Breast epithelium (tissue), 4 donors: ENCODE measurements around the gene POFUT1. TPM values are rescaled to one million over a fixed set of nuclear protein-coding genes. Genes with fewer than 3 reads are reported as not detected.

Experiments used
- DNase-seq, 2 donors: peaks; one replicate each; pipeline ENCODE4 v3.0.0-alpha.2; 2019; ENCODE audit warnings: low spot score in 2 of 2
- H3K27ac ChIP-seq, 2 donors: fragments of 200-600 bp; sonication (generic) in 1 of 2; one replicate each; pipeline ENCODE4 v1.5.1; 2016 to 2019; ENCODE audit warnings: mild to moderate bottlenecking in 1 of 2
- H3K27me3 ChIP-seq, 2 donors: fragments of 200-600 bp; sonication (generic) in 1 of 2; one replicate each; pipeline versions ENCODE4 v1.5.1 to v1.6.0; 2017 to 2019; ENCODE audit warnings: control low read depth in 1 of 2, mild to moderate bottlenecking in 1 of 2
- H3K36me3 ChIP-seq: fragments of 200-600 bp; one replicate; pipeline ENCODE4 v1.5.1; 2019
- H3K4me1 ChIP-seq, 2 donors: fragments of 200-600 bp; sonication (generic); one replicate each; pipeline ENCODE4 v1.5.1; 2016 to 2019; ENCODE audit warnings: control low read depth in 1 of 2
- H3K4me3 ChIP-seq, 3 donors: fragments of 200-600 bp; sonication (generic); 1 replicate in 2 of 3; 2 replicates in 1 of 3; pipeline ENCODE4 v1.5.1; 2016 to 2019; ENCODE audit warnings: mild to moderate bottlenecking in 3 of 3, moderate library complexity in 2 of 3
- H3K9me3 ChIP-seq, 2 donors: fragments of 200-600 bp; sonication (generic) in 1 of 2; one replicate each; pipeline ENCODE4 v1.5.1; 2016 to 2019; ENCODE audit warnings: control low read depth in 1 of 2
- POLR2A ChIP-seq: fragments of 450-650 bp; IDR thresholded peaks from one replicate; pipeline ENCODE4 v1.6.1; 2016; ENCODE audit warnings: antibody characterized with exemption, mild to moderate bottlenecking, moderate library complexity
- POLR2AphosphoS5 ChIP-seq, 3 donors: sonication (generic); formaldehyde crosslinking; IDR thresholded peaks; one replicate each; pipeline ENCODE4 v1.6.1; 2017; ENCODE audit warnings: antibody characterized with exemption in 3 of 3
- intact Hi-C: fragments of 100-400 bp; cut with DNase I; formaldehyde crosslinking; loops from one replicate; pipeline ENCODE4 v1.15.1; 2023; ENCODE audit warnings: low total_unique reads
- total RNA-seq, 3 donors: library from RNA; depleted of rRNA; stranded (reverse); fragments of >200 nt; gene quantifications; one replicate each; pipeline ENCODE4 v1.1.0, GENCODE V29; 2016
- TF ChIP-seq, protein P1 (sequence below), 3 donors: fragments of 450-650 bp; IDR thresholded peaks; one replicate each; pipeline ENCODE4 v1.5.1; 2016 to 2017; ENCODE audit warnings: antibody characterized with exemption in 3 of 3, mild to moderate bottlenecking in 3 of 3, moderate library complexity in 3 of 3

Gene POFUT1
- total RNA-seq, 3 donors from 2014 or later: 29.5 to 38.7 (median 34.2) TPM

DNA sequence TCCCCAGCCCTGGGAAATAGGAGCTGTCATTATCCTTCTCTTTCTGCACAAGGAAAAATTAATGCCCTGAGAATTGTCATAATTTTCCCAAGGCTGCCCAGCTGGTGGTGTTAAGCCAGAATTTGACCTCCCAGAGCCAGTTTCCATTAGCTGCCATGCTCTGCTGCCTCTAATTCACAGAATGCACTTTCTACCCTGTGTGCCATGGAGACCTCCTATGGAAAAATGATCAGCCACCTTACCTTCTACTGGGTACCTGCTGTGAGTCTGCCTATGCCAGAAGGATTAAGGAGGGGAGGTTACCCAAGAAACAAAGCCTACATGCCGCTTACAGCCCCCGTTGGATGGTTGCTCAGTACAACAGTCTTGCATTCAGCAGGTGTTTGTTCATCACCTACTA is 29.1 kb downstream of the POFUT1 start:
- H3K27me3 ChIP-seq: no peaks in the 10 kb centered on the region
- intact Hi-C loops: no loop called here
- no peaks in the 10 kb centered on the region for H3K9me3 ChIP-seq
- DNase-seq: no peak
- H3K4me1 ChIP-seq: no peaks in the 10 kb centered on the region
- H3K4me3 ChIP-seq: no peak overlapping the region
- H3K36me3 ChIP-seq: no peaks in the 10 kb centered on the region
- H3K27ac ChIP-seq: no peak overlapping the region
- no peak for TF ChIP-seq POLR2A
- TF ChIP-seq, protein P1, sequence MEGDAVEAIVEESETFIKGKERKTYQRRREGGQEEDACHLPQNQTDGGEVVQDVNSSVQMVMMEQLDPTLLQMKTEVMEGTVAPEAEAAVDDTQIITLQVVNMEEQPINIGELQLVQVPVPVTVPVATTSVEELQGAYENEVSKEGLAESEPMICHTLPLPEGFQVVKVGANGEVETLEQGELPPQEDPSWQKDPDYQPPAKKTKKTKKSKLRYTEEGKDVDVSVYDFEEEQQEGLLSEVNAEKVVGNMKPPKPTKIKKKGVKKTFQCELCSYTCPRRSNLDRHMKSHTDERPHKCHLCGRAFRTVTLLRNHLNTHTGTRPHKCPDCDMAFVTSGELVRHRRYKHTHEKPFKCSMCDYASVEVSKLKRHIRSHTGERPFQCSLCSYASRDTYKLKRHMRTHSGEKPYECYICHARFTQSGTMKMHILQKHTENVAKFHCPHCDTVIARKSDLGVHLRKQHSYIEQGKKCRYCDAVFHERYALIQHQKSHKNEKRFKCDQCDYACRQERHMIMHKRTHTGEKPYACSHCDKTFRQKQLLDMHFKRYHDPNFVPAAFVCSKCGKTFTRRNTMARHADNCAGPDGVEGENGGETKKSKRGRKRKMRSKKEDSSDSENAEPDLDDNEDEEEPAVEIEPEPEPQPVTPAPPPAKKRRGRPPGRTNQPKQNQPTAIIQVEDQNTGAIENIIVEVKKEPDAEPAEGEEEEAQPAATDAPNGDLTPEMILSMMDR (IDR thresholded peaks at IDR 0.05): no peak

GRCh38 chr20:32237419-32237818 is 29.7 kb downstream of the POFUT1 start:
- H3K4me1 ChIP-seq: no peaks in the 10 kb centered on the region
- H3K27ac ChIP-seq: no peak overlapping the region
- no peaks in the 10 kb centered on the region for H3K36me3 ChIP-seq
- intact Hi-C loops: no loop called here
- H3K9me3 ChIP-seq: no peaks in the 10 kb centered on the region
- H3K27me3 ChIP-seq: no peaks in the 10 kb centered on the region
- no peak overlapping the region for H3K4me3 ChIP-seq
- no peak for DNase-seq
- TF ChIP-seq POLR2AphosphoS5 (IDR thresholded peaks at IDR 0.05) (no peak), POLR2A (no peak)
- TF ChIP-seq, protein P1 (IDR thresholded peaks at IDR 0.05): no peak

DNA sequence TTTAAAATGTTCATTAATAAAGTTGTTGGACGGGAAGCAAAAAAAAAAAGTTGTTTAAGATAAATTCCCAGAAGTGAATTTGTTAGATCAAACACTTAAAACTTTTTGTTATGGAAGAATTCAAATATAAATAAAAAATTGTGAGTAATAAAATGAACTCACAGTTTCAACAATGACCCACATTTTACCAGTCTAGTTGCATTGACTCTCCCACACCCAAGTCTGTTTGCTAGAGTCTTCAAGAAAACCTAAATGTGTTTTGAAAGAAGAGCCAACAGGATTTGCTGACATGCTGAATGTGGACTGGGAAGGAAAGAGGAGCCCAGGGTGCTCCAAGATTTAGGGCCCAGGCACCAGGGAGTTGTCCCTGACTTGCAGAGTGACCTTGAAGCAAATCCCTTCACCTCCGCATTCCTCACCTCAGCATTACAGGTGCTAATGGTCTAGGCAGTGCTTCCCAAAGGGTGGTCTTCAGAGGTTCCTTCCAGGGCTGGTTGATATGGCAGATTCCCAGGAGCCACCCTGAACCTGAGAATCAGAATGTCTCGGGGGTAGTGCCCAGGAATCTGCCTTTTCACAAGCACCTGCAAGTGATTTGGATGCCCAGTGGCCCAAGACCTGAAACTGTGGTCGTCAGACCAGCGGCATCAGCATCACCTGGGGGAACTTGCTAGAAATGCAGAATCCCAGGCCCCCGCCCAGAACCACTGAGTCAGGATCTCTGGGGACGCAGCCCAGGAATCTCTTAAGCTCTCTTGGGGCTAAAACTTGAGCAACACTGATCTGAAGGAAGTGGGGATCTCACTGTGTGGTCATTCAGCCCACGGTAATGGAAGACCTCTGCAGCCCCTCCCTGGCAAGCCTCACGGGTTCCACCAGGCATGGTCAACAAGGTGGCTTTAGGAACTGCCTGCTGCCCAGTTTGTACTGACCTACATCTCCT is 31.1 kb downstream of the POFUT1 start:
- Histone ChIP-seq H3K27me3 (no peaks in the 10 kb centered on the region), H3K36me3 (no peaks in the 10 kb centered on the region), H3K27ac (no peak overlapping the region), H3K9me3 (no peaks in the 10 kb centered on the region), H3K4me3 (no peak overlapping the region), H3K4me1 (no peaks in the 10 kb centered on the region)
- no peak for TF ChIP-seq POLR2AphosphoS5 (IDR thresholded peaks at IDR 0.05)
- no peak for TF ChIP-seq POLR2A
- TF ChIP-seq, protein P1 (IDR thresholded peaks at IDR 0.05): no peak
- no peak for DNase-seq
- intact Hi-C loops: no loop called here

DNA sequence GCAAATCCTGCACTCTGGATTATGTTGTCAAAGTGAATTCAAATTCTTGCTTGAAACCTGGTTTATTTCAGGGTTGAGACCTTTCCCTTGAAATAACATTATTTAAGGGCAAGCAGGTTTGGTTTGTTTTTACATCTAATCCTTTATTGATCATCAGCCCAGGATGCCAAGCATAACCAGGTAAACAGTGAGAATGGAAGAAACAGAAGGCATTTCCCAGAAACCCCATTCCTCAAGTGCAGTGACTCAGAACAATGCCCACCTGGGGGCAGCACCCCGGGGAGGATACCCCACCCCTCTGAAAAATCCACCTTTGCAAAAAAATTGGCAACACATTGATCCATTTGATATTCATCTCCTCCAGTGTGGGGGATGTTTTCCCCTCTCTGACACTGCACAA is 32.5 kb downstream of the POFUT1 start:
- intact Hi-C loops: no loop called here
- DNase-seq: no peak
- Histone ChIP-seq H3K27ac (no peak overlapping the region), H3K36me3 (no peaks in the 10 kb centered on the region), H3K4me1 (no peaks in the 10 kb centered on the region), H3K9me3 (no peaks in the 10 kb centered on the region), H3K27me3 (no peaks in the 10 kb centered on the region), H3K4me3 (no peak overlapping the region)
- TF ChIP-seq, protein P1 (IDR thresholded peaks at IDR 0.05): no peak
- TF ChIP-seq POLR2A (no peak), POLR2AphosphoS5 (IDR thresholded peaks at IDR 0.05) (no peak)

GRCh38 chr20:32241807-32242206 is 34.1 kb downstream of the POFUT1 start:
- no peaks in the 10 kb centered on the region for H3K4me1 ChIP-seq
- H3K27me3 ChIP-seq: no peaks in the 10 kb centered on the region
- no peak overlapping the region for H3K27ac ChIP-seq
- no peak for DNase-seq
- no peaks in the 10 kb centered on the region for H3K36me3 ChIP-seq
- no peaks in the 10 kb centered on the region for H3K9me3 ChIP-seq
- intact Hi-C loops: no loop called here
- H3K4me3 ChIP-seq: no peak overlapping the region
- TF ChIP-seq POLR2A: no peak
- TF ChIP-seq, protein P1 (IDR thresholded peaks at IDR 0.05): no peak
- no peak for TF ChIP-seq POLR2AphosphoS5 (IDR thresholded peaks at IDR 0.05)
